Right lobe of liver (tissue), 4 donors: ENCODE results near the gene MFSD6.

ENCODE experiments used
- POLR2A ChIP-seq: fragments of 450-650 bp; IDR thresholded peaks from one replicate; pipeline ENCODE4 v1.6.1; 2017; ENCODE audit warnings: antibody characterized with exemption, mild to moderate bottlenecking
- TF ChIP-seq, protein P1 (sequence below), 4 donors: fragments of 200-600 bp in 3 of 4; fragments of 450-650 bp in 1 of 4; IDR thresholded peaks; one replicate each; pipeline versions ENCODE4 v1.5.1 to v1.8.0; 2016 to 2022; ENCODE audit warnings: antibody characterized with exemption in 4 of 4, mild to moderate bottlenecking in 2 of 4
- donor health status: DM: no; HTN: no; CAD: no.
- donor health status: DM: no; HTN: no; CAD: no.
- donor health status: DM: no; HTN: yes; CAD: no.

GRCh38 chr2:190468814-190469569 is 60.8 kb downstream of the MFSD6 start:
- no peak for TF ChIP-seq POLR2A
- TF ChIP-seq, protein P1, sequence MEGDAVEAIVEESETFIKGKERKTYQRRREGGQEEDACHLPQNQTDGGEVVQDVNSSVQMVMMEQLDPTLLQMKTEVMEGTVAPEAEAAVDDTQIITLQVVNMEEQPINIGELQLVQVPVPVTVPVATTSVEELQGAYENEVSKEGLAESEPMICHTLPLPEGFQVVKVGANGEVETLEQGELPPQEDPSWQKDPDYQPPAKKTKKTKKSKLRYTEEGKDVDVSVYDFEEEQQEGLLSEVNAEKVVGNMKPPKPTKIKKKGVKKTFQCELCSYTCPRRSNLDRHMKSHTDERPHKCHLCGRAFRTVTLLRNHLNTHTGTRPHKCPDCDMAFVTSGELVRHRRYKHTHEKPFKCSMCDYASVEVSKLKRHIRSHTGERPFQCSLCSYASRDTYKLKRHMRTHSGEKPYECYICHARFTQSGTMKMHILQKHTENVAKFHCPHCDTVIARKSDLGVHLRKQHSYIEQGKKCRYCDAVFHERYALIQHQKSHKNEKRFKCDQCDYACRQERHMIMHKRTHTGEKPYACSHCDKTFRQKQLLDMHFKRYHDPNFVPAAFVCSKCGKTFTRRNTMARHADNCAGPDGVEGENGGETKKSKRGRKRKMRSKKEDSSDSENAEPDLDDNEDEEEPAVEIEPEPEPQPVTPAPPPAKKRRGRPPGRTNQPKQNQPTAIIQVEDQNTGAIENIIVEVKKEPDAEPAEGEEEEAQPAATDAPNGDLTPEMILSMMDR (IDR thresholded peaks at IDR 0.05) = no peak
